GM18526 (cell line): ENCODE data around the gene EPN2.

ENCODE experiments used
- POLR2A ChIP-seq: IDR thresholded peaks from 3 replicates; pipeline ENCODE4 v1.6.1; 2011; ENCODE audit not compliant: insufficient read length; ENCODE audit errors: extremely low read depth

Gene EPN2

DNA sequence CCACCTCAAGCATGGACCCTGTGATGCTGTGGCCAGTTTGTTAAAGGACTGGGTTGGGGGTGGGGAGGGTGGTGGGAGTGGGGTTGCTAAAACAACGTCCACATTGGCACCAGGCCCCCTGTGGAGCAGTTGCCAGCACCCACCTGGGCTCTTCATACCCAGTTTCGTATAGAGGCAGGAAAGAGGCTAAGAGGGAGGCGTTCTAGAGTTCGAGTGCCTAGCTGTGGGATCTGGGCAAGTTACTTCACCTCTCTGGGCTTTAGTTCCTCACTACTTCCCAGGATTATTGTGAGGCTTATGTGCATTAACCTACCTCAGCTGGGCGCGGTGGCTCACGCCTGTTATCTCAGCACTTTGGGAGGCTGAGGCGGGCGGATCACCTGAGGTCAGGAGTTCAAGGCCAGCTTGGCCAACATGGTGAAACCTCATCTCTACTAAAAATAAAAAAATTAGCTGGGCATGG lies 148.4 kb downstream of the EPN2 start:
- TF ChIP-seq POLR2A = no peak
